HS-5 (cell line): ENCODE data around the gene NPPB.
"Not testable (repeated sequence)": the region's sequence is repeated elsewhere in the genome, so short reads cannot be mapped to it uniquely, and the experiment has no call there.

ENCODE experiments used
- DNase-seq: peaks from one replicate; pipeline ENCODE4 v3.0.0-alpha.2; 2012; ENCODE audit warnings: low read depth

Gene NPPB

GRCh38 chr1:11858613-11858967 lies at the start of gene NPPB:
Gene NPPB (minus strand): TSS chr1:11858945. CDS start chr1:11858833, 112 bp downstream.
- no peak for DNase-seq

DNA sequence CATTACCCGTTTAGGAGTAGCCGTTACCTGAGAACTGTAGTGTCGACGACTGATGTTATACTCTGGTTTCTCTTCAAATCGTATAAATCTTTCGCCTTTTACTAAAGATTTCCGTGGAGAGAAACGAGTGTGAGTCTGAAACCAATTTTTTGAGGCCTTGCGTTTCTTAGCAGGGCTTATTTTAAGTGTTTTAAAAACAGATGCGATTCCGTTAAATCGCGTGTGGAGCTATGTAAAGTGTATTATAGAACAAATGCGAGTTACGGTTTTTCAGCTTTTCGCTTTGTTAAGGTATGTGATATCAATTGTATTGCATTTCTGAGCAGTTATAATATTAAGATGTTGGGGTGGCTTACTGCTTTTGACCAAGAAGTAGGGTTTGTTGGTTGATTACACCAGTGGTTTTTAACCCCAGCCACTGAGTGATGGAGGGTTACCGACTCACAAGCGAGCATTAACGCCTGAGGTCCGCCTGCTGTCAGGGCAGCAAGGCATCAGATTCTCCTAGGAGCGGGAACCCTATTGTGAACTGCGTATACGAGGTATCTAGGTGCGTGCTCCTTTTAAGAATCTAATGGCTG lies 49.4 kb upstream of the NPPB start:
- DNase-seq = peak; percentile 98

GRCh38 chr1:11907275-11908094 lies 48.7 kb upstream of the NPPB start:
- DNase-seq = peak; percentile 89

DNA sequence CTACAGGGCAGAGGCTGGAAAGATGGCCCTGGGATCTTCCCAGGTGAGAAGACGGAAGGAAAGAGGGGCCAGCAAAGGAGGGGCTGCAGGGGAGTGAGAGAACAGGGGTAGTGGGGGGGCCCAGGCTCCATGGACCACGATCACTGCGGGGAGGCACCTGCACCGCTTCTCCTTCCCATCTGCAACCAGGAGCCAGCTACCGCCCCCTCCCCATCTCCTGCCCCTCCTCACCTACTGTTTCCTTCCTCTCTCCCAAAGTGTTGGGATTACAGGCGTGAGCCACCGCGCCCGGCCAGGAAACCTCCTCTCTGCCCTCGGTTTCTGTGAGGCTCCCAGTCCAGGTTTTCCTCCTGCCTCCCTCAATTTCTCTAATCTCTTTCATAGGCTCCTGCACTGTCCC lies 48.1 kb upstream of the NPPB start:
- no peak for DNase-seq

DNA sequence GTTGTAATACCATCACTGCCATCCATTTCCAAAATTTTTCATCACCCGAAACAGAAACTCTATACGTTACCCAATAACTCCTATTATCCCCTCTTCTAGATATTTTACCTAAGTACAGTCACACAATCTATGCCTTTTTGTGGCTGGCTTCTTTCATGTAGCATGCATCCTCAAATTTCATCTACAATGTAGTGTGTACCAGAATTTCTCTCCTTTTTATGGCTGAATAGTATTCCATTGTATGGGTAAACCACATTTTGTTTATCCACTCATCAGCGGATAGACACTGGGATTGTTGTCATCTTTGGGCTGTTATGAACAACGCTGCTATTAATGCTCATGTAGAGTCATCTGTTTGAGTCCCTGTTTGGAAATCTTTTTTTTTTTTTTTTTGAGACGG lies 46.2 kb upstream of the NPPB start:
- DNase-seq = no peak

- not testable (repeated sequence) for DNase-seq
These were observed 45.4 kb upstream of the NPPB start for GRCh38 chr1:11904156-11904555.

DNA sequence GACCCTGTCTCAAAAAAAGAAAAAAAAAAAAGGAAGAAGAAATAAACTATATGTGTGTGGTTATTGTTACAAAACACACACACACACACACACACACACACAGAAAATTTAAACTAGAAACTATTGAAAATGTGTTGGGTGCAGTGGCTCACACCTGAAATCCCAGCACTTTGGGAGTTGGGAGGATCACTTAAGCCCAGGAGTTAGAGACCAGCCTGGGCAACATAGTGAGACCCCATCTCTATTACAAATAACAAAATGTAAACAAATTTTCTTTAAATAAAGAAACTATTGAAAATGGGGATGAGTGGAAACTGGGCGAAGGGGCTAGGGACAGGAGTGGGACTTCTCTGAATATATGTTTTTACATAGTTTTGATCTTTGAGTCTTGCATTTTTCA lies 44.5 kb upstream of the NPPB start:
- DNase-seq = no peak

DNA sequence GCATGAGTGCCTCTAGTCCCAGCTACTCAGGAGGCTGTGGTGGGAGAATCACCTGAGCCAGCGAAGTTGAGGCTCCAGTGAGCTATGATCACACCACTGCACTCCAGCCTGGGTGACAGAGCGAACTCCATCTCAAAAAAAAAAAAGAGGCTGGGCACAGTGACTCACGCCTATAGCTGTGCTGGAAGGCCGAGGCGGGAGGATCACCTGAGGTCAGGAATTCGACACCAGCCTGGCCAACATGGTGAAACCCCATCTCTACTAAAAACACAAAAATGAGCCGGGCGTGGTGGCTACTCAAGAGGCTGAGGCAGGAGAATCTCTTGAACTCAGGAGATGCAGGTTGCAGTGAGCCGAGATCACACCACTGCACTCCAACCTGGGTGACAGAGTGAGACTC lies 42.7 kb upstream of the NPPB start:
- DNase-seq = not testable (repeated sequence)

DNA sequence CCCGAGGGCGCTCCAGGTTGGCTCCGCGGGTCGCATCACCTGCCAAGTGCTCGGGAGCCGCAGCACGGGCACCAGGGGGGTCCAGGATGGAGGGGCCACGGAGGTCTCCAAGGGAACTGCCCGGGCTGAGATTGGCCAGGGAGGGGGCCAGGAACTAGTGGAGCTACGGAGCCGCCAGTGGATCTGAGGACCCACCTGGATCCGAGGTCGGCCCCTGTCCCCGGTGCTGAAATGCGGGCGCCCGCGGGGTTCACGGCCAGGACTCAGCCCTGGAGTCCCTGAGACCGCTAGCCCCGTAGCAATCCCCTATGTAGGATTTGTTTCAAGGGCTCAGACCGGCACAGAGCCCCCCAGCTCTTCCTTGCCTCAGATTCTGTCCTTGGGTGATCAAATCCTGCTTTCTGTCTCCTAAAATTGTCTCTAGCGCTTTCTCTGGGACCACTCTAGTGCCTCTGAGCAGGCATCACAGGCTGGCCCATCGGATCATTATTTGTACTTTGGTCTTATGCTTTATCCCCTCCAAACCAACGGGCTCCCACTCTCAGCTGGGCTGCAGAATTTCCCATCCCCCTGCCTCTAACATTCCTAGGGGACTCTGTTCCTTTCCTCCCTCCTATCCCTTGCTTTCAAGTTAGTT lies 40.2 kb upstream of the NPPB start:
- DNase-seq = no peak

DNA sequence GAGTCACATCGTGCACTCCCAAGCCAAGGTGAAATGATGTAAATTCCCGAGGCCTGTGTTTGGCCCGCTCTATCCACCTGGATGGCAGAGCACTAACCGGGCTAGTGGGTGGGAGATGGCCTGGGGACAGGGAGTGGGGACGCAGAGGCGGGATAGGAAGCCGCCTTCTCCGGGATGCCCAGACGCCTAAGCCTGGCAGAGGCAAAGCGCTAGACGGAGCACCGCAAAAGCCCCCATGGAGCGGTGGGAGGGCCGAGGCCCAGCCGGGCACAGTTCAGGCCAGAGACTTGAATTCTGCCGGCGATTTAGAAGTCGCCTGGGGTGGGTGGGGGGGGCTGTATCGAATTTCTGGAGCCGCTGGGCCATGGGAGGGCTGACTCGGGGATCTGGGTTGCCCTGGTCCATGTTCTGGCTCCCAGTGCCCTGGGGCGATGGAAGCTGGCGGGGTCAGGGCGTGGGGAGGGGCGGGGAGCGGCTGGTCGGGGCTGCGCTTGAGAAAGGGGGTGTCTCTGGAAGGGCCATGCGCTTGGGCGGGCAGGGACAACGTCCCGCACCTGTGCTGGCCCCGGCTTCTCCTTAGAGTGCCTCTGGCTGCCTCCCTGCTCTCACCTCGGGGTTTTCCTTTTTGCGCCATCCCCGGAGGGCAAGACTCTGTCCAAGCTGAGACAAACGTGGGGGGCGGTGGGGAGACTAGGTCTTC lies 39.5 kb upstream of the NPPB start:
- DNase-seq = no peak

GRCh38 chr1:11894501-11894900 lies 35.8 kb upstream of the NPPB start:
- DNase-seq = not testable (repeated sequence)

GRCh38 chr1:11893907-11894251 lies 35.1 kb upstream of the NPPB start:
- no peak for DNase-seq

DNA sequence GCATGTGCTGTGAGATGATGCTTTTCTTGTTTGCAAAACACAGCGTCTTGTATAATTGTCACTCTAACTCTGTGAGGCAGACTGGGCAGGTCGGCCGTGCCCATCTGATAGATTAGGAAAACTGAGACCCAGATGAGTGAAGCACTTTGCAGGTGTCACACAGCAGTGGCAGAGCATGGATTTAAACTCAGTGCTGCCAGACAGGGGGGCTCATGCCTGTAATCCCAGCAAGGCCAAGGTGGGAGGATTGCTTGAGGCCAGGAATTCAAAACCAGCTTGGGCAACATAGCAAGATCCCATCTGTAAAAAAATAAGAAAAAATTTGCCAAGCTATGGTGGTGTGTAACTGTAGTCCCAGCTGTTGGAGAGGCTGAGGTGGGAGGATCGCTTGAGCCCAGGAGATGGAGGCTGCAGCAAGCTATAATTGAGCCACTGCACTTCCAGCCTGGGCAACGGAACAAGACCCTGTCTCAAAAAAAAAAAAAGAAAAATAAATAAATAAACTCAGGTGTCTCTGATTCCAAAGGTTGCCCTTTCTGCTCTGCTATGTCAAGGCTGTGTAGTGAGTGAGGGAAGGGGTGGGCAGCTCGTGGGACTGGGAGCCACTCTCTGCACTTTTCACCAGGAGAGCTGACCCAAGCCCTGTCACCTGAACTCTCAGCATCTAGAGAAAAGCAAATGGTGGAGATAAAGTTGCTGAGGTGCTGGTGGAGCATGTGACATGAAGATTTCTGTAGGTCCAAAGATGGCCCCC lies 32.9 kb upstream of the NPPB start:
- no peak for DNase-seq

- no peak for DNase-seq
These were observed 30.1 kb upstream of the NPPB start for GRCh38 chr1:11888877-11889208.

DNA sequence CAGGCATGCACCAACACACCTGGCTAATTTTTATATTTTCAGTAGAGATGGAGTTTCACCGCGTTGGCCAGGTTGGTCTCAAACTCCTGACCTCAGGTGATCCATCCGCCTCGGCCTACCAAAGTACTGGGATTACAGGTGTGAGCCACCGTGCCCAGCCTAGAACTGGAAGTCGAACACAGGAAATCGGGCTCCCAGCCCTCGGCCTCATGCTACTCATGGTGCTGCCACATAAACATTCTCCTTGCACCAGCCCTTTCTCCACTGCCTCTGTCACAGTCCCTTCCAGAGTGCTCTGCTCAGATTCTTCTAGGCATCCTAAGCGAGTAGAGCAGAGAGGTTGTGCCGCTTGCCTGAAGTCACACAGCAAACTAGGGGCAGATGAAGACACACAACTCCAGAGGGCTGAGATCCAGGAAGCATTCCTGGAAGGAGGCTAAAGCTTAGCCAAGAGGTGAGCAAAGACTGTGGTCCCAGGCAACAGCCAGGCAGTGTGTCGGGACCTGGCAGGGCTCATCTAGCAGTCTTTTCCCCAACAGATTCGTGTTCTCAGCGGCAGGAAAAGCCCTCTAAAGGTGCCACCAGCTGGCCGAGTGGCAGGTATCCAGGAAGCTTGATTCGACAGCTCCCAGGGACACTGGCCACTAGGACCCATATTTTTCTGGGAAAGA lies 29.6 kb upstream of the NPPB start:
- no peak for DNase-seq

GRCh38 chr1:11887666-11888007 lies 28.9 kb upstream of the NPPB start:
- DNase-seq = no peak

- no peak for DNase-seq
These were observed 28.4 kb upstream of the NPPB start for GRCh38 chr1:11886986-11887665.

DNA sequence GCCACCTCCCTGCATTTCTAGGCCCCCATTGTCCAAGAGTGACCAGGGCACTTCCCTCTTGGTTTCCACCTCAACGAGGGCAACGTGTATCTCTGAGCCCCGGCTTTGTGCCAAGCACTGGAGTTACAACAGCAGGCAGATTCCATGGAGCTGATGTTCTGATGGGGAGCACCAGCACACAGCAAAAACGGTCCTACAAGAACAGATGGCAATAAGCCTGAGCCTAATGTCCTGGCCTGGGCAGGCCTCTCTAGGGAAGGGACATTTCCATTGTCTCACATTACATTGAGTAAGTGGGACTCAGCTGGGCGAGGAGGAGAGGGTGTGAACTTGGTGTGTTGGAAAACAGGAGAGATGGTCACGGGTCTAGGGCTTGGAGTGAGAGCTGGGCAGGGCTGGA lies 27.2 kb upstream of the NPPB start:
- DNase-seq = no peak

DNA sequence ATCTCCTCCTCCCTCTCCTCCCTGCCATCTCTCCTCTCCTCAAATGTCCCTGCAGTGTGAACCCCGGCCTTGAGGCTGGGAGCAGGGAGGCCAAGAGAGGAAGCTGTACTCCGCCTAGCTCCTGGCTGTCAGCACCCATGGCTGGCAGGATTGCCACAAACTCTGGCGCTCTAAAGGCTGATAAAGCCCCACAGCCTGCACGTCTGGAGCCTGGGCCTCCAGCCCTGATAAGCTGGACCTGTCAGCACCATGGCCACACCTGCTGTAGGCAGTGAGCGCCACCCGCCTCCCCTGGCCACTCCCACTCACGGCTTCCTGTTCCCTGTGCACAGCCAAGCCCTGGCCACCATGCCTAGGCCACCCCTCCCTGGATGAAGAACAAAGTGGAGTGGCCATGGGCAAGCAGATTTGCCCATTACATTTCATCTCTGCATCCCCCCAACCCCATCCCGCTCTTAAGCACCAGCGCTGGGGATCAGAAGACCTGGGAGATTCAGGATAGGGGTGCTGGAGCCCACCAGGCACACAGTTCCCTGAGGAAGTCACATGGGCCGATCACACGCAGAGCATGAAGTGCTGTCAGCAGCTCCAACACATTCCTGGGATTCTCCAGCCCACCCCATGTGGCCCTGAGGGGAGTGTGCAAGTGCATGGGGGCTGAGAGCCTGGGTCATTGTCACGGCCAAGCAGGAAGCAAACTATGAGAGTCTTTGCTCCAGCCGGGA lies 24.2 kb upstream of the NPPB start:
- DNase-seq = no peak

DNA sequence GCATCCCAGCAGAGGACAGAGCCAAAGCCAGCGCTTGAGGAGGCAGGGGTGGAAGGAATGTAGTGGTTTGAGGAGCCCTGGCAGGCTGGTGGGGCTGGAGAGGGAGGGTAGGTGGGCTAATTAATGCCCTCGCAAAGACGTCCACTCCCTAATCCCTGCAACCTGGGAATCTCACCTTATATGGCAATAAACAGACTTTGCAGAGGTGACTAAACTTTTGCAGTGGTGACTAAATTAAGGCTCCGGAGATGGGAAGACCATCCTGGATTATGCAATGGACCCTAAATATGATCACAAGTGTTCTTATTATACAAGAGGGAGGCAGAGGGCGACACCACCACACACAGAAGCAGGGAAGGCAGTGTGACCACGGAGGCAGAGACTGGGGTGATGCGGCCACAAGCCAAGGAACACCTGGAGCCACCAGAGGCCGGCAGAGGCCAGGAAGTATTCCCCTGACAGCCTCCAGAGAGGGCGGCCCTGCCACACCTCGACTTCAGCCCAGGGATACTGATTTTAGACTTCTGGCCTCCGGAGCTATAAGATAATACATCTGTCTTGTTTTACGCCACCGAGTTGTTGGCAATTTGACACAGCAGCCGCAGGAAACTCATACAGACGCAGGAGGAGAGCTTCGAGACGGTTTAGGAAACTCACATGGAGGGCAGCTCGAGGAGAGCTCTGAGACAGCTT lies 23.1 kb upstream of the NPPB start:
- DNase-seq = no peak
